NCI-H1436 (cell line): ENCODE data around the gene FFAR1.

ENCODE experiments used
- DNase-seq: peaks from one replicate; lab custom pipeline; 2025; lab: John Stamatoyannopoulos, UW

The FFAR1 gene

DNA sequence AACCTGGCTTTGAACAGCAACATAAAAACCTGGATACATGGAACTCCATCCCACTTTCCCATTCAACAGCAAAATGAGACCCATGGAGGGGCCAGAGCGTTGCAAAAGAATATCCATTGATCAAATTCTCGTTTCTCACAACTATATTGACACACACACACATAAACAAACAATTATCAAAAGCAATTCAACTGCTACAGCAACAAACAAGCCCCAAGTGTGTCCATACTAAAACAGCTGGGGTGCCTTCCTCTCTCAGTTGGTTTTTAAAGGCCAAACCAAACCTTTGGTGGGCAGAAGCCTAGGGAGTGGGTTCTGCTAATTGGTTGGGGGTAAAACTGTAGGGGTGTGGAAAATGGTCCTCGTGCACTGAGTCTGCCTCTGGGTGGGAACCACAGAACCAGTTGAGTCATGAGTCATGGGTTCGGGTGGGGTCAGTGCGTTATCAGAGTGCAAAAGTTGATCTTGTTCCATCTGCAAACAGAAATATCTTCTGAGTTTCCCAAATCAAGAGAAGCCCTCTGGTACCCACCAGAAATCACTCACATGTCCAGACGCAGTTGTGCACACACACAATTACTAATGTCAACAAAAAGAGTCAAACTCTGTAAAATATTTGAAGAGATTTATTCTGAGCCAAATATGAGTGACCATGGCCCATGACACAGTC lies 41.6 kb downstream of the FFAR1 start:
- DNase-seq = no peak

DNA sequence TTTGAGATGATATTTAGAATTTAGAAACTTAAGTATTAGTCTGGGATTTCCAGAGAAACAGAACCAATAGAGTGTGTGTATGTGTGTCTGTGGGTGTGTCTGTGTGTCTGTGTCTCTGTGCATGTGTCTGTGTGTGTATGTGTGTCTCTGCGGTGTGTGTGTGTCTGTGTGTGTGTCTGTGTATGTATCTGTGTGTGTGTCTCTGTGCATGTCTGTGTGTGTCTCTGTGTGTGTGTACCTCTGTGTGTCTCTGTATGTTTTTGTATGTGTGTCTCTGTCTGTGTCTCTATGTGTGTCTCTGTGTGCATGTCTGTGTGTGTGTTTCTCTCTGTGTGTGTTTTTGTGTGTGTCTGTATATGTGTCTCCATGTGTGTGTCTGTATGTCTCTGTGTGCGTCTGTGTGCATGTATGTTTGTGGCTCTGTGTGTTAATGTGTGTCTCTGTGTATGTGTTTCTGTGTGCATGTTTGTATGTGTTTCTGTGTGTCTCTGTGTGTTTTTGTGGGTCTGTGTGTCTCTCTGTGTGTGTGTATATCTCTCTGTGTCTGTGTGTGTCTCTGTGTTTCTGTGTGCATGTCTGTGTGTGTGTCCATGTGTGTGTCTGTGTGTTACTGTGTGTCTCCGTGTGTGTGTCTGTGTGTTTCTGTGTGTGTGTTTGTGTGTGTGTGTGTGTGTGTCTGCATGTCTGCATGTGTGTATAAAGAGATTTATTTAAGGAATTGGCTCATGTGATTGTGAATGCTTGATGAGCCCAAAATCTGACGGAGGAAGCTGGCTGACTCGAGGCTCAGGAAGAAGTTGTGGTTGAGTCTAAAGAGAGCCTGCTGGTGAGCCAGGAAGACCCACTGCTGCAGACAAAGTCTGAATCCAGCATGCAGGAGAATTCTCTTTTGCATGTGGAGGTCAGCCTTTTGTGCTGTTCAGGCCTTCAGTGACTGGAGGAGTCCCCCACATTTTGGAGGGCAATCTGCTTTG lies 45.3 kb downstream of the FFAR1 start:
- no peak for DNase-seq

DNA sequence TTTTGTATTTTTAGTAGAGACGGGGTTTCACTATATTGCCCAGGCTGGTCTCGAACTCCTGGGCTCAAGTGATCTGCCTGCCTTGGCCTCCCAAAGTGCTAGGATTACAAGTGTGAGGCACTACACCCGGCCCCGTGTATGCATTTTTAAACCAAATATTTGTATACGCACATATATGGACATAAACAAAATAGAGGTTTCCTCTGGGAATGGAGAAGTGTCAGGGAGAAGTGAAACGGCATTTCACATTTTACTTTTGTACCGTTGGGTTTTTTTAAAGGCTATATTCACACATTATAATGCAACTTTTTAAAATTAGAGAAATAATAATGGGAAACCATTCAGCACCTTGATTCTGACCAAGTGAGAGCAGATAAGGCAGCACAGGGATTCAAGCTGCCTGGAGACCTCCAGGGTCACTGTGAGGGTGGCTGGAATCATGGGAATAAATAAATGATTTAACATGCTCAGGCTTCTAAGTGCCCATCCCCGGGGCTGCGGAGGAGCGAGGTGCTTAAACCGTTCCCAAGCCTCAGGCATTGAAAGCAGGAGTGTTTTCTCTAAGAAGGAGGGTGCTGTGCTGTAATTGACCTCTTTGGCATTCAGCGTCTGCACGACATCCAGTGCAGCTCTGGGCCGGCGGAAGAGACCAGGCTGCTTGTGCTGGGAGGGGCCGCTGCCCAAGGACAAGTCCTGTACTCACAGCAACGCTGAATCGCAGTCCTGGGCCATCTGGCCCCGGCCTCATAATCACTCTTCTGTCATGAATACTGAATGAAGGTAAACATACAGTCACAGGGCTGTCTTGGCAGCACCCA lies 47.9 kb downstream of the FFAR1 start:
- no peak for DNase-seq

DNA sequence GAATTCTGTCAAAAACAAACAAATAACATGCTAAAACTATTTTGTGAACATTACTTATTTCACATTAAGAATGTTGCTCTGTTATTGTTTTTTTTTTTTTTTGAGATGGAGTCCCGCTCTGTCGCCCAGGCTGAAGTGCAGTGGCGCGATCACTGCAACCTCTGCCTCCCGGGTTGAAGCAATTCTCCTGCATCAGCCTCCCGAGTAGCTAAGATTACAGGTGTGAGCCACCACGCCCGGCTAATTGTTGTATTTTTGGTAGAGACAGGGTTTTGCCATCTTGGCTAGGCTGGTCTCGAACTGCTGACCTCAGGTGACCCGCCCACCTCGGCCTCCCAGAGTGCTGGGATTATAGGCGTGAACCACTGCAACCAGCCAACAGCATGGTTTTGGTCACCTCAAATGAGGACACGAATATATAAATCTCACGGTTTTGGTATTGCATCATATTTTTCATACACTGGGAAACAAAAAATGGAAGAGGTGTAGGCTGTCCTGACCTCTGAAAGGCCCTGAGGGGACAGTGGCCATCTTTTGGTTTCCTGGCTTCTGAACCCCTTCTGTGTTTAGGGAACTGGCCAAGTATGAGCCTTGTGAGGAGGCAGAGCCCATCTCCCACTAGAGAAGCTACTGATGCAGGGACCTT lies 48.7 kb downstream of the FFAR1 start:
- no peak for DNase-seq

DNA sequence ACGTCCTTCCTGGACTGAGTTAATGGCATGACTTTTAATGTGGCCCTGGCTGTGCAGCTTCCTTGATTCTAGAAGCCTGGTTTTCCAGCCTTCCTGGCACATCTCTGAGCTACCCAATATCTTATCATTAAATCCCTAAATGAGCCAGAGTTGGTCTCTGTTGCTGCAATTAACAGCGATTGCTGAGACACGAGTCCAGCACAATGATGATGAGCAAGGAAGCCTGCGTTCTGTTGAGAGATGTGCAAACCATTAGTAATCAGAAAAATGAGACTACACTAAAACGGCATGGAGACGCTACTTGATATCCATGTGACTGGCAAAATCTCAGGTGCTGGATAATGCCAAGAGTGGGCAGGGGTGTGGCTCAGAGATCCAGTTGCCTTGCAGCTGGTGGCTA lies 49.4 kb downstream of the FFAR1 start:
- DNase-seq = no peak
